Measurements from ENCODE around the gene PHF2. TPM values are rescaled to one million over a fixed set of nuclear protein-coding genes. Genes with fewer than 3 reads are reported as not detected.

Gene PHF2
- total and polyA plus RNA-seq, 2 experiments from 2014 or later: 4.3 to 11.8 TPM

DNA sequence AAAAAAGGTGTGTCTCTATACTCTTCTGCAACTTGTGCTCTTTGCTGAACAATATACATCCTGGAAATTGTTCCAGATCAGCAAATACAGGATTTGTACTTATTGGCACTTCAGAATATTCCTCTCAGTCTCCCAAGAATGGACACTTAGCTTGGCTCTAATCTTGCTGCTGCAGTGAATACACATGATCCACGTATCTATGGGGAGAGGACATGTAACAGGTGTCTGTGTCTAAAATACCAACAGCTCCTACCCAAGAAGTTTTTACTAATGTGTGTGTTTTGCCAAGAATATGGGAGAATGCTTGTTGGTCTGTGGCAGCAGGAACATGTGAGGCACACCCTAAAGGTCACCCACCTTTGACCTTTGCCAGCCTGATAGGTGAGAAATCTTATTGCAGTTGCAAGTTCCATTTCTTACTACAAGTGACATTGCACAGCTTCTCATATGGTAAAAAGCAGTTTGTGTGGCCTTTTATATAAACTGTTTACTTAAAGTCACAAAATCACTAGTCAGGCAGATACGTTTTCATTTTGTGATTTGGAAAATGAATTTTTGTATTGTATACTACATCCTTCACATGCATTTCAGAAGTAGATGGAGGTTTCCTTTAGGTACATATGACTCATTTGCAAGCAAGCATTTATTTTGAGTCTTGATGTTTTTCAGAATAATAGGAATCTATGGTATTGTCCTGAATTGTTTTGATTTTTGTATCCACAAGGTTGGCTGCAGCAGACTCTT lies 35.8 kb downstream of the PHF2 start:
- ATAC-seq (no peak), DNase-seq (ENCODE audit: low spot score) (no peak)
- peaks cover 5% of the 10 kb centered on the region; the same call in 1 of the 2 replicates for H3F3A ChIP-seq (replicated peaks; ENCODE audit: low read depth)
- Mint-ChIP-seq H3K4me1 (peaks cover 17% of the 10 kb centered on the region; the same call in 2 of the 3 replicates), H3K27me3 (ENCODE audit: insufficient read depth, low read depth, poor library complexity) (peaks cover 5% of the 10 kb centered on the region), H3K27ac (no peak overlapping the region), H3K36me3 (ENCODE audit: low read depth) (peaks cover 9% of the 10 kb centered on the region; the same call in 2 of the 3 replicates), H3K4me3 (no peak overlapping the region), H3K9me3 (peaks cover 8% of the 10 kb centered on the region; the same call in 2 of the 3 replicates)
- H3K4me3 ChIP-seq: no peak overlapping the region
- no peak overlapping the region for H3K4me2 ChIP-seq
- no peaks in the 10 kb centered on the region for H4K20me1 ChIP-seq (replicated peaks; ENCODE audit: insufficient read depth)
- no peaks in the 10 kb centered on the region for H3K27me3 ChIP-seq (ENCODE audit: insufficient read depth)
- no peak overlapping the region for H2AFZ ChIP-seq
- H3K4me1 ChIP-seq (ENCODE audit: insufficient read depth): peaks cover 7% of the 10 kb centered on the region
- TF ChIP-seq ZNF114 (CRISPR knock-in tag; IDR thresholded peaks at IDR 0.05): no peak
- TF ChIP-seq, protein P1, sequence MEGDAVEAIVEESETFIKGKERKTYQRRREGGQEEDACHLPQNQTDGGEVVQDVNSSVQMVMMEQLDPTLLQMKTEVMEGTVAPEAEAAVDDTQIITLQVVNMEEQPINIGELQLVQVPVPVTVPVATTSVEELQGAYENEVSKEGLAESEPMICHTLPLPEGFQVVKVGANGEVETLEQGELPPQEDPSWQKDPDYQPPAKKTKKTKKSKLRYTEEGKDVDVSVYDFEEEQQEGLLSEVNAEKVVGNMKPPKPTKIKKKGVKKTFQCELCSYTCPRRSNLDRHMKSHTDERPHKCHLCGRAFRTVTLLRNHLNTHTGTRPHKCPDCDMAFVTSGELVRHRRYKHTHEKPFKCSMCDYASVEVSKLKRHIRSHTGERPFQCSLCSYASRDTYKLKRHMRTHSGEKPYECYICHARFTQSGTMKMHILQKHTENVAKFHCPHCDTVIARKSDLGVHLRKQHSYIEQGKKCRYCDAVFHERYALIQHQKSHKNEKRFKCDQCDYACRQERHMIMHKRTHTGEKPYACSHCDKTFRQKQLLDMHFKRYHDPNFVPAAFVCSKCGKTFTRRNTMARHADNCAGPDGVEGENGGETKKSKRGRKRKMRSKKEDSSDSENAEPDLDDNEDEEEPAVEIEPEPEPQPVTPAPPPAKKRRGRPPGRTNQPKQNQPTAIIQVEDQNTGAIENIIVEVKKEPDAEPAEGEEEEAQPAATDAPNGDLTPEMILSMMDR (conservative IDR thresholded peaks at IDR 0.05; ENCODE audit: low read depth in 2 of 2): no peak
- no peak for TF ChIP-seq CREB1 (CRISPR knock-in tag; IDR thresholded peaks at IDR 0.05; ENCODE audit: low read depth)
- TF ChIP-seq EZH2phosphoT487 (IDR thresholded peaks at IDR 0.05; ENCODE audit: unreplicated experiment): no peak
- H3K27ac ChIP-seq (ENCODE audit: low read depth): no peak overlapping the region
- H3K79me2 ChIP-seq (replicated peaks; ENCODE audit: insufficient read depth): peaks cover 26% of the 10 kb centered on the region
- no peaks in the 10 kb centered on the region for H3K36me3 ChIP-seq (ENCODE audit: insufficient read depth)
- 0 out of 2 replicates have a peak, but pooled peaks cover 7% of the 10 kb centered on the region for H3K9me2 ChIP-seq (ENCODE audit: insufficient read depth)

DNA sequence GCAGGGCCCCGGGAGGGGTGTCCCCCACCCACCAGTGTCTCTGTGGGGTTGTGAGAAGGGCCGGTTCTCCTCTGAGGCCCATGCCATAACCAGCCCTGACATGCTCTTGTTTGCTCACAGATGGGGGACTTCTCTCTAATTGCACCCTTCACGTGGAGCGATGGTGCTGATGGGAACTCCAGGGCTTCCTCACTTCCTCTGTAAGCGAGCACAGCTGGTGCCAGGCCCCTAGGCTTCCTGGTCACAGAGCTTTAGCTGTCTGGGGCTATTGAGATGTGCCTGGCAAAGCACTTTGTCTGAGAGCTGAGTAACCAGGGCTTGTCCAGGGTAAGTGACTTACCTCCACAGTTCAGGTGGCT lies 36.4 kb downstream of the PHF2 start:
- ATAC-seq (no peak), DNase-seq (ENCODE audit: low spot score) (no peak)
- no peak overlapping the region for H3K4me2 ChIP-seq
- H3K79me2 ChIP-seq (replicated peaks; ENCODE audit: insufficient read depth): peaks cover 24% of the 10 kb centered on the region
- Mint-ChIP-seq H3K27ac (no peak overlapping the region), H3K4me3 (no peak overlapping the region), H3K27me3 (ENCODE audit: insufficient read depth, low read depth, poor library complexity) (peaks cover 6% of the 10 kb centered on the region), H3K9me3 (peaks cover 8% of the 10 kb centered on the region; the same call in 2 of the 3 replicates), H3K36me3 (ENCODE audit: low read depth) (peaks cover 9% of the 10 kb centered on the region; the same call in 2 of the 3 replicates), H3K4me1 (peaks cover 22% of the 10 kb centered on the region)
- H3K27me3 ChIP-seq (ENCODE audit: insufficient read depth): no peaks in the 10 kb centered on the region
- H3F3A ChIP-seq (replicated peaks; ENCODE audit: low read depth): peaks cover 8% of the 10 kb centered on the region; the same call in 1 of the 2 replicates
- peaks cover 12% of the 10 kb centered on the region for H3K4me1 ChIP-seq (ENCODE audit: insufficient read depth)
- H3K36me3 ChIP-seq (ENCODE audit: insufficient read depth): no peaks in the 10 kb centered on the region
- no peaks in the 10 kb centered on the region for H4K20me1 ChIP-seq (replicated peaks; ENCODE audit: insufficient read depth)
- H2AFZ ChIP-seq: no peak overlapping the region
- H3K9me2 ChIP-seq (ENCODE audit: insufficient read depth): 0 out of 2 replicates have a peak, but pooled peaks cover 7% of the 10 kb centered on the region
- no peak overlapping the region for H3K4me3 ChIP-seq
- H3K27ac ChIP-seq (ENCODE audit: low read depth): no peak overlapping the region
- TF ChIP-seq, protein P2, sequence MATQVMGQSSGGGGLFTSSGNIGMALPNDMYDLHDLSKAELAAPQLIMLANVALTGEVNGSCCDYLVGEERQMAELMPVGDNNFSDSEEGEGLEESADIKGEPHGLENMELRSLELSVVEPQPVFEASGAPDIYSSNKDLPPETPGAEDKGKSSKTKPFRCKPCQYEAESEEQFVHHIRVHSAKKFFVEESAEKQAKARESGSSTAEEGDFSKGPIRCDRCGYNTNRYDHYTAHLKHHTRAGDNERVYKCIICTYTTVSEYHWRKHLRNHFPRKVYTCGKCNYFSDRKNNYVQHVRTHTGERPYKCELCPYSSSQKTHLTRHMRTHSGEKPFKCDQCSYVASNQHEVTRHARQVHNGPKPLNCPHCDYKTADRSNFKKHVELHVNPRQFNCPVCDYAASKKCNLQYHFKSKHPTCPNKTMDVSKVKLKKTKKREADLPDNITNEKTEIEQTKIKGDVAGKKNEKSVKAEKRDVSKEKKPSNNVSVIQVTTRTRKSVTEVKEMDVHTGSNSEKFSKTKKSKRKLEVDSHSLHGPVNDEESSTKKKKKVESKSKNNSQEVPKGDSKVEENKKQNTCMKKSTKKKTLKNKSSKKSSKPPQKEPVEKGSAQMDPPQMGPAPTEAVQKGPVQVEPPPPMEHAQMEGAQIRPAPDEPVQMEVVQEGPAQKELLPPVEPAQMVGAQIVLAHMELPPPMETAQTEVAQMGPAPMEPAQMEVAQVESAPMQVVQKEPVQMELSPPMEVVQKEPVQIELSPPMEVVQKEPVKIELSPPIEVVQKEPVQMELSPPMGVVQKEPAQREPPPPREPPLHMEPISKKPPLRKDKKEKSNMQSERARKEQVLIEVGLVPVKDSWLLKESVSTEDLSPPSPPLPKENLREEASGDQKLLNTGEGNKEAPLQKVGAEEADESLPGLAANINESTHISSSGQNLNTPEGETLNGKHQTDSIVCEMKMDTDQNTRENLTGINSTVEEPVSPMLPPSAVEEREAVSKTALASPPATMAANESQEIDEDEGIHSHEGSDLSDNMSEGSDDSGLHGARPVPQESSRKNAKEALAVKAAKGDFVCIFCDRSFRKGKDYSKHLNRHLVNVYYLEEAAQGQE (IDR thresholded peaks at IDR 0.05; ENCODE audit: unreplicated experiment): no peak
- TF ChIP-seq NANOG (IDR thresholded peaks at IDR 0.05; ENCODE audit: borderline replicate concordance) (no peak), ZNF331 (CRISPR knock-in tag; IDR thresholded peaks at IDR 0.05; ENCODE audit: low read depth) (no peak), EZH2phosphoT487 (IDR thresholded peaks at IDR 0.05; ENCODE audit: unreplicated experiment) (no peak), JUNB (IDR thresholded peaks at IDR 0.05; ENCODE audit: unreplicated experiment) (no peak), ZNF114 (CRISPR knock-in tag; IDR thresholded peaks at IDR 0.05) (no peak), EZH2 (IDR thresholded peaks at IDR 0.05; ENCODE audit: low read depth, unreplicated experiment) (no peak), STAT1 (IDR thresholded peaks at IDR 0.05; ENCODE audit: unreplicated experiment) (no peak)
- TF ChIP-seq, protein P3, sequence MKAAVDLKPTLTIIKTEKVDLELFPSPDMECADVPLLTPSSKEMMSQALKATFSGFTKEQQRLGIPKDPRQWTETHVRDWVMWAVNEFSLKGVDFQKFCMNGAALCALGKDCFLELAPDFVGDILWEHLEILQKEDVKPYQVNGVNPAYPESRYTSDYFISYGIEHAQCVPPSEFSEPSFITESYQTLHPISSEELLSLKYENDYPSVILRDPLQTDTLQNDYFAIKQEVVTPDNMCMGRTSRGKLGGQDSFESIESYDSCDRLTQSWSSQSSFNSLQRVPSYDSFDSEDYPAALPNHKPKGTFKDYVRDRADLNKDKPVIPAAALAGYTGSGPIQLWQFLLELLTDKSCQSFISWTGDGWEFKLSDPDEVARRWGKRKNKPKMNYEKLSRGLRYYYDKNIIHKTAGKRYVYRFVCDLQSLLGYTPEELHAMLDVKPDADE (IDR thresholded peaks at IDR 0.05): no peak
